Measurements from ENCODE around the gene CFAP210. TPM values are rescaled to one million over a fixed set of nuclear protein-coding genes. Genes with fewer than 3 reads are reported as not detected.
A peak's percentile ranks its signal among the peaks of the same experiment; 100 is the strongest.

The CFAP210 gene, protein sequence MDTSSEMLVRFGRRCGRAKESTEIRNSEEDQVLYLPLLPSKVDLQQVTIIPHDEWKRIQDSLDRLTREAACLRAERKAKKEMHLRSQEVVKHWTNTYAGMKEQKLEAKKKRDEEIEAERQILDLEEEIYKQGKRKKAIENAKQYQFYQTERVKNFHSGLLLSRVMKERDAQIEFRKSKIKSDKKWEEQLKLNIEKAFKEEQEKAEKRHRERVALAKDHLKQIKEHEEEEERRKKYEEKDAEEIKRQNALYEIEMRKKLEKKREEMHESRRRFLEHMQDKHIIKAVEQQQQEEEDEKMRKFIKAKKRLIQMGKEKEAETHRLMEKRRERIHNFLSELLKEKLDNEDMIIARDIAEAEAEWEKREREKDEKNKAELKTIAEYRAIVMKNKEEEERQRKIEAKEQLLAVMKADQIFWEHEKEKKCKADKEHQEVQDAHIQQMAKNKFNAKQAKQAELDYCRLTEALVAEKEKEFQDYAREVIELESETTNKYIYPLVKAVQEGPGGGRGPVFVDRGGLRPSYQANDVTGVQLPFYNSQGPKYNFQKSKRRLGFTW
- 0.09 TPM in 1 of 2 replicates, not detected in the other for total RNA-seq (ENCODE audit: low replicate concordance)

DNA sequence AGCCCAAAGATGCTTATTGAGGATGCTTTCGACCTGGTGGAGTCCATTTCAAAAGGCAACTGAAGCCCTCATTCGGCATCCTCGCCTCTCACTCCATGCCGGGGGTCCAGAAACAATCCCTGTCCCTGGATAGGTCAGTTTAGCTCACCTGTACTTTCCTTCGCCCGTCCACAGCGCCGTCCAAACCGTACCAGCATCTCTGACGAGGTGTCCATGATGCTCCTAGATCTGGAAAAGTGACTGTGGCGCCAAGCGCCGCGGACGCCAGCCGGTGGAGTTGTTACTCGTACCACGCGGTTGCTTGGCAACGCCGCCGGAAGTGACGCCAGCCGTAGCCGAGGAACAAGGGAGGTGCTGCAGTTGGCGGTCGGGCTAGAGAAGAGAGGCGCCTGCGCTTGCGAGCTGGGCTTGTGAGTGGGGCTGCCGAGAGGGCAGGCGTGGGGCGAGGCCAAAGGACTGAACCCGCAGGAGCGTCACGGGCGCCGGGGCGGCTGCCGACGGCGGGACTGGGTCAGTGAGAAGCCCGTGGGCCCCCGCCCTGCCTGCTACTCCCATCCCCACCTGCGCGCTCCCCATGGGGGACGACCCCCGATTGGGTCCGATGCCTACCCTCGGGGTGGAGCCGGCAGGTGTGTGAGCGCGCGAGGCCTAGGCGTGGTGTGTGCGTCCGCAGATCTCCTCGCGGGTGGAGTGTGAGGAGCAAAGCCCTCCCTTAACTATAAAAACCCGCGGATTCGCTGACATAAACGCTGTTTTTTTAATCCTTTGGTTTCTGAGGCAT is at the start of gene CFAP210, which contains the start of gene PHOSPHO2:
Gene CFAP210, minus strand, starts transcription at position 293 of the 781 bp plus-strand sequence. Its CDS starts 78 bp downstream, at position 215.
Gene PHOSPHO2, plus strand, starts transcription at position 357 of the 781 bp plus-strand sequence. CDS start 6,503 bp downstream, outside the sequence.
- TF ChIP-seq, protein P1, sequence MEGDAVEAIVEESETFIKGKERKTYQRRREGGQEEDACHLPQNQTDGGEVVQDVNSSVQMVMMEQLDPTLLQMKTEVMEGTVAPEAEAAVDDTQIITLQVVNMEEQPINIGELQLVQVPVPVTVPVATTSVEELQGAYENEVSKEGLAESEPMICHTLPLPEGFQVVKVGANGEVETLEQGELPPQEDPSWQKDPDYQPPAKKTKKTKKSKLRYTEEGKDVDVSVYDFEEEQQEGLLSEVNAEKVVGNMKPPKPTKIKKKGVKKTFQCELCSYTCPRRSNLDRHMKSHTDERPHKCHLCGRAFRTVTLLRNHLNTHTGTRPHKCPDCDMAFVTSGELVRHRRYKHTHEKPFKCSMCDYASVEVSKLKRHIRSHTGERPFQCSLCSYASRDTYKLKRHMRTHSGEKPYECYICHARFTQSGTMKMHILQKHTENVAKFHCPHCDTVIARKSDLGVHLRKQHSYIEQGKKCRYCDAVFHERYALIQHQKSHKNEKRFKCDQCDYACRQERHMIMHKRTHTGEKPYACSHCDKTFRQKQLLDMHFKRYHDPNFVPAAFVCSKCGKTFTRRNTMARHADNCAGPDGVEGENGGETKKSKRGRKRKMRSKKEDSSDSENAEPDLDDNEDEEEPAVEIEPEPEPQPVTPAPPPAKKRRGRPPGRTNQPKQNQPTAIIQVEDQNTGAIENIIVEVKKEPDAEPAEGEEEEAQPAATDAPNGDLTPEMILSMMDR (IDR thresholded peaks at IDR 0.05; ENCODE audit: insufficient read depth, low read length) = no peak
- peak; percentile 95 for DNase-seq (ENCODE audit: low read depth)
- H3K4me3 ChIP-seq (ENCODE audit: low read depth, low read length) = peak within 1 kb of the TSS; percentile 94

DNA sequence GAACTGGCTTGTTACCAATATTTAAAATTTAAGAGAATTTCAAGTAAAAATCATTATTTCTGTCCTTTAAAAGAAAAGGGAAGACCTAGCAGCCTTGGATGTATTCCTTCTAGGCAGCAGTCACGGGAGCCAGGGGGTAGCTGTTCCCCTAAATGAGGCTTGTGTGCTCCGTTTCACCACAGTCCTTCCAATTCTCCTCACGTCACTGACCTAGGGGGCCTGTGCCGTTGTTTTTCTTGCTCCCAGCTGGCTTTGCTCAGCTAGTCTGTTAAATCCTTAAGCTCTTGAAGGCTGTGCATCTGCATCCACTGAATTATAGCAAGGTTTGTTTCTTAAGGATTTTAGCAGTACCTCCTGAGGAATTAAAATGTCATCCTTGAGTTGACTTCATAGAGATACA is 49.3 kb upstream of the CFAP210 start:
- no peak for DNase-seq (ENCODE audit: low read depth)
- H3K4me3 ChIP-seq (ENCODE audit: low read depth, low read length) = no peak overlapping the region
- TF ChIP-seq, protein P1 (IDR thresholded peaks at IDR 0.05; ENCODE audit: insufficient read depth, low read length) = no peak

DNA sequence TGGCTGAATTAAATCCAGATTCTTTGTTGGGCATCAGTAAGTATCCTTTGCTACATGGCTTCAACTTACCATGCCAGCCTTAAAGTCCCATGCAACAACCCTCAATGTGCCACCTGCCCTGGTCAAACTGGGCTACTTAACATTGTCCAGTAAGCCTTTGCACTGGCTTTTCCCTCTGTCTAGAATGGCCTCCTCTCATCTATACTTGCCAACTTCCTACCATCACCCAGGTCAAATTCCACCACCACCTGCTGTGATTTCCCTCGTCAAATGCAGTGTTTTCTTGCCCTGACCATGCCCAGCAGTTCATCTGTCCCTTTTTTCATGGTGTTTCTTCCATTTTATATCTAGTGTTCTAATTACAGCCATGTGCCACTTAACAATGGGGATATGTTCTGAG is 45.1 kb upstream of the CFAP210 start:
- H3K4me3 ChIP-seq (ENCODE audit: low read depth, low read length) = no peak overlapping the region
- DNase-seq (ENCODE audit: low read depth) = no peak
- TF ChIP-seq, protein P1 (IDR thresholded peaks at IDR 0.05; ENCODE audit: insufficient read depth, low read length) = no peak

DNA sequence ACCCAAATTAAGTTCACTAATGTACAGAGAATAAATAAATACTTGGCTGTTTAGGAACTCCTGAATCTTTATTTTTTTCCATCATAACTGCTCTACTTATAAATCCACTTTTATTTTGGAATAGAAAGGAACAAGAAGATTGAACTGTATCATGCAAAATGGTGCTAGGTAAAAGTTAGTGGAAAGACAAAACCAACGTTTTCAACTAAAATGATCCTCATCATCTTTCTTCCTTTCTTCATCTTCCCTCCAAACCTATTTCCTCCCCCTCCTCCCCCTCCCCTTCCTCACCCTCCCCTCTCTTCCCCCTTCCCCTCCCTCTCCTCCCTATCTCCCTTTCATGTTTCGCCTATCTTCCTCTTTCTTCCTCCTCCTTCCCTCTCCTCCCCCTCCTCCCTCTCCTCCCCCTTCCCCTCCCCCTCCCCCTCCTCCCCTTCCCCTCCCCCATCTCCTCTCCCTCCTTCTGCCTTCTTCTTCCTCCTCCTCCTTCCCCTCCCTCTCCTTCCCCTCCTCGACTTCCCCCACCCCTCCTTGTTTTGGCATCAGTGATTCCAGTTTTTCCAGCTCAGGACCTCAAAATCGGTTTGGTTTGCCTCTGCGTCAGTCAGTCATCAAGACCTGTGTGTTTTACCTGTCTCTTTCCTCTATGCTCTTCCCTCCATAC is 44.5 kb upstream of the CFAP210 start:
- DNase-seq (ENCODE audit: low read depth) = no peak
- no peak overlapping the region for H3K4me3 ChIP-seq (ENCODE audit: low read depth, low read length)
- TF ChIP-seq, protein P1 (IDR thresholded peaks at IDR 0.05; ENCODE audit: insufficient read depth, low read length) = no peak

DNA sequence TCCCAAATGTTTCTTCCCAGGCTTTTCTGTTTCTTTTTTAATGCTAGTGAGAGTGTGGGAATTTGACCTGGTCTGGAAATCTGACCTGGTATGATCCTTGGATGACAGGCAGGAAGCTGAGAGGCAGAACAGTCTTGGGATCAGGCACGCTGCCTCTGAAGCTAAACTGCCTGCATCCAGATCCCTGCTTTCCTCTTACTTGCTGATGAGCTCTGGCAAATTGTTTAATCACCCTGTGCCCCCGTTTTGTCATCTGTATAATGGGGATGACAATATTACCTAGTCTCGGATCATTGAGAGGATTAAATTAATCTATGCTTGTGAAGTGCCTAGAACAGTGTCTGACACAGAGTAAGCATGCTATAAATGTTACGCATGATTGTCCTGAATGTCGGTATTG is 42.7 kb upstream of the CFAP210 start:
- DNase-seq (ENCODE audit: low read depth) = no peak
- H3K4me3 ChIP-seq (ENCODE audit: low read depth, low read length) = no peak overlapping the region
- TF ChIP-seq, protein P1 (IDR thresholded peaks at IDR 0.05; ENCODE audit: insufficient read depth, low read length) = no peak

DNA sequence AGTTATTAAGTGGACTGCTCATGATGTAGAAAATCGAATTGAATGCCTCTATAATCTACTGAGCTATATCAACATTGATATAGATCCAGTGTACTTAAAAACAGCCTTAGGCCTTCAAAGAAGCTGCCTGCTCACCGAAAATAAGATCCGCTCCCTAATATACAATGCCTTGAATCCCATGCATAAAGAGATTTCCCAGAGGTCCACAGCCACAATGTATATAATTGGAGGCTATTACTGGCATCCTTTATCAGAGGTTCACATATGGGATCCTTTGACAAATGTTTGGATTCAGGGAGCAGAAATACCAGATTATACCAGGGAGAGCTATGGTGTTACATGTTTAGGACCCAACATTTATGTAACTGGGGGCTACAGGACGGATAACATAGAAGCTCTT is 41.4 kb upstream of the CFAP210 start:
- TF ChIP-seq, protein P1 (IDR thresholded peaks at IDR 0.05; ENCODE audit: insufficient read depth, low read length) = no peak
- no peak for DNase-seq (ENCODE audit: low read depth)

More for the DNA sequence above, 41.4 kb upstream of the CFAP210 start:
- H3K4me3 ChIP-seq (ENCODE audit: low read depth, low read length) = no peak overlapping the region
